Measurements from ENCODE around the gene MGA. TPM values are rescaled to one million over a fixed set of nuclear protein-coding genes. Genes with fewer than 3 reads are reported as not detected.

Gene MGA
- total and polyA plus RNA-seq, 2 of the 8 experiments (the other 6 are each of a cell fraction or from before 2014, with no cell fraction given), result 7.6 to 53.2 TPM

DNA sequence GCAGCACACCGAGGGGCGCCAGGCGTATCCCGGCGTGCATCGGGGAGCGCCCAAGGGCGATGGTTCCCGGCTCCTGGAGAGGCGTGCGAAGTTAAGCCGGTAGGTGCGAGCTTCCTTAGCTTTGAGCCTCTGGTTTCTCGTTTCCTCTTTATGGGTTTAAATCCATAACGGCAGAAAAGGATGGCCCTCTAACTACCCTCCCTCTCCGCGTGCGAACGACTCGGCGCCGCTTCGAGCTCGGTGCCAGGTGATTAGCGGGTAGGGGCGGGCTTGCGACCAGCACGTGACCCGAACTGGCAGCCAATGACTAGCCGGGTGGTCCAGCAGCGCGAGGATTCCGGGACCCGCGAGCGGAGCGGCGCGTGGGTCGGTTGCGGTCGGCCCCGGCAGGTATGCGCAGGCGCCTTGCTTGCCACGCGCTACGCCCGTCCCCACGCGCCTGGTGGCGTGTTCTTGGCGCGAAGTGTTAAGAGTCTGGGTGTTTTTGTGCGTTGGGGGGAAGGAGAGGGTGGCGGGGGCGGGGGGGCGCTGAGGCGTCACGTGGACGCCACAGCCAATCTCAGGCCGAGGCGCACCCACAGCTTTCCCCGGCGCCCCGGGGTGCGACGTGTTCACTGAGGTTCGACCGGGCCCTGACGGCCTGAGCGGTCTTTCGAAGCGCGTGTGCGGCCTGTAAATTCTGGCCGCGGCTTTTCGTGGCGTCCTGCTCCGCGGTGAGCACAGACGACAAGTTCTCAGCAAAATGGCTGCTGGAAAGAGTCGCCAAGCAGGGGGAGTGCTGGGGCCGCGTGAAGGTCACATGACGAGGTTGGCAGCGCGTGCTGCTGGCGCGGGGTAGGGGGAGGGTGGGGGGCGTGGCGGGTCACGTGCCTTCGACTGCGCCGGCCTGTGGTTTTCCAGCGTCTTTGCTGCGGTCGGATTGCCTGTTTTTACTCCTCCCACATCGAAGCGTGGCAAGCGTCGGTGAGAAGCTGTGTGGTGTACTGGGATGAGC is 38.7 kb upstream of the MGA start (continued):
- TF ChIP-seq, protein P1, sequence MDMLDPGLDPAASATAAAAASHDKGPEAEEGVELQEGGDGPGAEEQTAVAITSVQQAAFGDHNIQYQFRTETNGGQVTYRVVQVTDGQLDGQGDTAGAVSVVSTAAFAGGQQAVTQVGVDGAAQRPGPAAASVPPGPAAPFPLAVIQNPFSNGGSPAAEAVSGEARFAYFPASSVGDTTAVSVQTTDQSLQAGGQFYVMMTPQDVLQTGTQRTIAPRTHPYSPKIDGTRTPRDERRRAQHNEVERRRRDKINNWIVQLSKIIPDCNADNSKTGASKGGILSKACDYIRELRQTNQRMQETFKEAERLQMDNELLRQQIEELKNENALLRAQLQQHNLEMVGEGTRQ (IDR thresholded peaks at IDR 0.05; ENCODE audit: low read length), result peak; percentile 93

All from H1 (cell line).